Measurements from ENCODE around the gene ATP7B.

The ATP7B gene

GRCh38 chr13:51976423-51976822, 34.8 kb downstream of the ATP7B start:
- Histone ChIP-seq H3K36me3 (ENCODE audit: low read depth) (no peaks in the 10 kb centered on the region), H3K4me3 (ENCODE audit: severe bottlenecking) (no peak overlapping the region), H3K27me3 (ENCODE audit: insufficient read depth, poor library complexity, severe bottlenecking) (no peaks in the 10 kb centered on the region), H3K27ac (ENCODE audit: poor library complexity, severe bottlenecking) (no peak overlapping the region), H3K4me1 (ENCODE audit: insufficient read depth, poor library complexity, severe bottlenecking) (no peaks in the 10 kb centered on the region), H3K9me3 (ENCODE audit: severe bottlenecking) (no peaks in the 10 kb centered on the region)
- DNase-seq (ENCODE audit: low spot score) (no peak), ATAC-seq (ENCODE audit: low read depth) (no peak)
- TF ChIP-seq, protein P1, sequence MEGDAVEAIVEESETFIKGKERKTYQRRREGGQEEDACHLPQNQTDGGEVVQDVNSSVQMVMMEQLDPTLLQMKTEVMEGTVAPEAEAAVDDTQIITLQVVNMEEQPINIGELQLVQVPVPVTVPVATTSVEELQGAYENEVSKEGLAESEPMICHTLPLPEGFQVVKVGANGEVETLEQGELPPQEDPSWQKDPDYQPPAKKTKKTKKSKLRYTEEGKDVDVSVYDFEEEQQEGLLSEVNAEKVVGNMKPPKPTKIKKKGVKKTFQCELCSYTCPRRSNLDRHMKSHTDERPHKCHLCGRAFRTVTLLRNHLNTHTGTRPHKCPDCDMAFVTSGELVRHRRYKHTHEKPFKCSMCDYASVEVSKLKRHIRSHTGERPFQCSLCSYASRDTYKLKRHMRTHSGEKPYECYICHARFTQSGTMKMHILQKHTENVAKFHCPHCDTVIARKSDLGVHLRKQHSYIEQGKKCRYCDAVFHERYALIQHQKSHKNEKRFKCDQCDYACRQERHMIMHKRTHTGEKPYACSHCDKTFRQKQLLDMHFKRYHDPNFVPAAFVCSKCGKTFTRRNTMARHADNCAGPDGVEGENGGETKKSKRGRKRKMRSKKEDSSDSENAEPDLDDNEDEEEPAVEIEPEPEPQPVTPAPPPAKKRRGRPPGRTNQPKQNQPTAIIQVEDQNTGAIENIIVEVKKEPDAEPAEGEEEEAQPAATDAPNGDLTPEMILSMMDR (IDR thresholded peaks at IDR 0.05; ENCODE audit: poor library complexity, severe bottlenecking), result no peak

DNA sequence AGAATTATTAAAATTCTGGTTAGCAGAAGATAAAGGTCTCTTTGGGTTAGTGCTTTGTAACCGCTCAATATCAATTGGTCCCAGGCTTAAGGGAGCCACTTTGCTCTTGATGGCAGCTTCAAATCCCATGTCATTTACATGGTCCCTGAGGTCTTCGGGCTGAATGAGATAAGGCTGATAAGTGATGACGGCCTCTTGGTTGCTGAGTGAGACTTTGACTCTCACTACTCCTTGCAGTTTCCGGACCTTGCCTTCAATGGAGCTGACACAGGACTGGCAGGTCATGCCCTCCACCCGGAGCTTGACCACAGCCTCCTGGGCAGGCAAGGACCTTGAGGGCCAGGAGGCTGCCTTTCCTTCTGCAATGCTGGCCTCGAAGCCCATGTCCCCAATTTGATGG, 36.8 kb downstream of the ATP7B start:
- ATAC-seq (ENCODE audit: low read depth) (no peak), DNase-seq (ENCODE audit: low spot score) (no peak)
- Histone ChIP-seq H3K36me3 (ENCODE audit: low read depth) (no peaks in the 10 kb centered on the region), H3K27ac (ENCODE audit: poor library complexity, severe bottlenecking) (no peak overlapping the region), H3K9me3 (ENCODE audit: severe bottlenecking) (no peaks in the 10 kb centered on the region), H3K27me3 (ENCODE audit: insufficient read depth, poor library complexity, severe bottlenecking) (no peaks in the 10 kb centered on the region), H3K4me1 (ENCODE audit: insufficient read depth, poor library complexity, severe bottlenecking) (no peaks in the 10 kb centered on the region), H3K4me3 (ENCODE audit: severe bottlenecking) (no peak overlapping the region)
- TF ChIP-seq, protein P1 (IDR thresholded peaks at IDR 0.05; ENCODE audit: poor library complexity, severe bottlenecking), result no peak

DNA sequence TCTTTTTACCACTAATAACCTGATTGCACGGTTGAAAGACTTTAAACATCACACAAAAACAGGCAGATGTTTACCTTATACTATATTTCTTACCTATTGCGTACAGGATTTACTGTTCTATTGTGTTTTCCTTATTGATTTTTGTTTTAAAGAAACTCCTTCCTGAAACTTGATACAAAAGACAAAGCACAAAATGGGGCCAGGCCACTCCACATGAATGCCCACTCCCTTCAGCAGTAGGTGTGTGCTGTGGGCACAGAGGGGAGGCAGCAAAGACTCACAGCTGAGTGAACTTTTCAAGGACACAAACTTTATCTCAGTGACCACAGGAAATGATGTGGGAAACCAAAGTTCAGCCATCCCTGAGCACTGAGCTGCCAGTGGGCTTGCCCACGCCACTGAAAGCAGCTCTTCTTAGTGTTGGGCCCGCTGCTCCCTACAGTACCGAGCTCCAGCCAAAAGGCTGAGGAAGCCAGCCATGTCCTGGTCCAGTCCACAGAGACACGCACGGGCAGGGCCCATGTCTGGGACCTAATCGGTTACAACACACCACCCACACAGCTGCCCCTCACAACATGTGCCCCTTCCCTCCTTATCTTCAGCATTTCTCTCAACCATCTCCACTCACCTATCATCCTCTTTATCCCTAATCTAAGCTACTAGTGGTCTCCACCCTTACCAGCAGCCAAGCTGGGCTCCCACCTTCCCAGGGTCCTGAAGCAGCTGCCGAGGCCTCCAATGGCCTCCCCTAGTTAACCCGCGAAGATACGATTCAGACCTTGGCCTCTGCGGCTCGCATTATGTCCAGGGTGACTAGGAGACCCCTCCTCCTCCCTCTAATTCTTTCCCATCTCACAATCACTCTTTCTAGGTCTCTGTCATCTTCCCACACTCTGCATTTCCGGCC, 39.5 kb downstream of the ATP7B start:
- no peaks in the 10 kb centered on the region for H3K27me3 ChIP-seq (ENCODE audit: insufficient read depth, poor library complexity, severe bottlenecking)
- no peak for ATAC-seq (ENCODE audit: low read depth)
- no peaks in the 10 kb centered on the region for H3K9me3 ChIP-seq (ENCODE audit: severe bottlenecking)
- H3K4me1 ChIP-seq (ENCODE audit: insufficient read depth, poor library complexity, severe bottlenecking), result no peaks in the 10 kb centered on the region
- no peak for DNase-seq (ENCODE audit: low spot score)
- H3K36me3 ChIP-seq (ENCODE audit: low read depth), result no peaks in the 10 kb centered on the region
- TF ChIP-seq, protein P1 (IDR thresholded peaks at IDR 0.05; ENCODE audit: poor library complexity, severe bottlenecking), result no peak
- H3K4me3 ChIP-seq (ENCODE audit: severe bottlenecking), result no peak overlapping the region
- H3K27ac ChIP-seq (ENCODE audit: poor library complexity, severe bottlenecking), result no peak overlapping the region

DNA sequence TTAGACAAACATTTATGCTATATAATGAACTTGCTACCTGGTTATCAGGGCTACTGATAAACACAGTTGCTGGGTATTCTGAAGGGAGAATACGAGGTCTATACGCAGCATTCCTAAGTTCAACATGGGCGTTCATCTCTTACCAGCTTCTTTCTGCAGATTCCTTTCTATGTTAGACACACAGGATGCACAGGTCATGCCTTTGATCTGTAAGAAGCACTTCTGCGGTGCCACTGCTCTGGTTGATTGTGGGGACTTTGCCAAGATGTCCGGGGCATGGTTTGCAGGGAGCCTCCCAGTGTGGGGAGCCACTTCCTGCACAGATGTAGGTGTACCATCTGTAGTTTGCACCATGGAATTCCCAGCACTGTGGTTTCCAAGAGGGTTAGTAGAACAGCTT, 40.9 kb downstream of the ATP7B start:
- Histone ChIP-seq H3K9me3 (ENCODE audit: severe bottlenecking) (no peaks in the 10 kb centered on the region), H3K4me3 (ENCODE audit: severe bottlenecking) (no peak overlapping the region), H3K36me3 (ENCODE audit: low read depth) (no peaks in the 10 kb centered on the region), H3K27me3 (ENCODE audit: insufficient read depth, poor library complexity, severe bottlenecking) (no peaks in the 10 kb centered on the region), H3K4me1 (ENCODE audit: insufficient read depth, poor library complexity, severe bottlenecking) (no peaks in the 10 kb centered on the region), H3K27ac (ENCODE audit: poor library complexity, severe bottlenecking) (no peak overlapping the region)
- DNase-seq (ENCODE audit: low spot score) (no peak), ATAC-seq (ENCODE audit: low read depth) (no peak)
- TF ChIP-seq, protein P1 (IDR thresholded peaks at IDR 0.05; ENCODE audit: poor library complexity, severe bottlenecking), result no peak
